Kidney epithelial cell (primary cell): ENCODE data around the gene COG3. TPM values are rescaled to one million over a fixed set of nuclear protein-coding genes. Genes with fewer than 3 reads are reported as not detected.

Experiments
- DNase-seq: peaks from one replicate; pipeline ENCODE4 v3.0.0-alpha.2; 2010; ENCODE audit warnings: low read depth
- H3K27me3 ChIP-seq: 2 replicates; pipeline ENCODE4 v1.6.0; 2011; ENCODE audit warnings: low read length; ENCODE audit not compliant: control insufficient read depth, insufficient read depth
- H3K36me3 ChIP-seq: 2 replicates; pipeline ENCODE4 v1.5.1; 2011; ENCODE audit warnings: low read length; ENCODE audit not compliant: control insufficient read depth, insufficient read depth
- H3K4me3 ChIP-seq: 2 replicates; pipeline ENCODE4 v1.5.1; 2011; ENCODE audit warnings: low read depth, mild to moderate bottlenecking, control low read depth, low read length
- total RNA-seq: library from RNA; depleted of rRNA; stranded (reverse); fragments of >200 nt; gene quantifications from 2 replicates; pipeline ENCODE4 v1.2.3, GENCODE V29; 2015
- TF ChIP-seq, protein P1 (sequence below): IDR thresholded peaks from 2 replicates; pipeline ENCODE4 v1.5.1; 2011; ENCODE audit warnings: mild to moderate bottlenecking, moderate library complexity, low read length, control low read depth, inconsistent platforms; ENCODE audit not compliant: insufficient read depth, poor library complexity, severe bottlenecking

Gene COG3
- total RNA-seq, 1 donor from 2014 or later = 32.3 TPM

DNA sequence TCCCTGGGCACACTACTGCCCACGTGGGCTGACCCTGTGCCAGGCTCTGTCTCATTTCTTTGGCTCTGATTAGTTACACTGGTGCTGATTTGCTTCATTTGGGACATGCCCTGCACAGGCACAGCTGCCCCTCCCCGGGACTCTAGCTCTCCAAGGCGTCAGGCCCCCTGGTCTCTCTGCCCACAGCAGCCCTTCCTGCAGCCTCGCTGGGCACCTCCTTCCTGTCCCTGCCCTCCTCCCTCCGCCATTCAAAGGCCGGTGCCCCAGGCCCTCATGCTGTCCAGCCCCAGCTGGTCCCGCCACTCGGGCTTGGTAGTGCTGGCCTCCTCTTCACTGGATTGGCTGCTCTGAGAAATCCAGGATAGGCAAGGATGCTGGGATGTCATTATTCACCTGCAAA is 77.7 kb downstream of the COG3 start:
- no peak for DNase-seq
- Histone ChIP-seq H3K36me3 (no peaks in the 10 kb centered on the region), H3K27me3 (no peaks in the 10 kb centered on the region), H3K4me3 (no peak overlapping the region)
- TF ChIP-seq, protein P1, sequence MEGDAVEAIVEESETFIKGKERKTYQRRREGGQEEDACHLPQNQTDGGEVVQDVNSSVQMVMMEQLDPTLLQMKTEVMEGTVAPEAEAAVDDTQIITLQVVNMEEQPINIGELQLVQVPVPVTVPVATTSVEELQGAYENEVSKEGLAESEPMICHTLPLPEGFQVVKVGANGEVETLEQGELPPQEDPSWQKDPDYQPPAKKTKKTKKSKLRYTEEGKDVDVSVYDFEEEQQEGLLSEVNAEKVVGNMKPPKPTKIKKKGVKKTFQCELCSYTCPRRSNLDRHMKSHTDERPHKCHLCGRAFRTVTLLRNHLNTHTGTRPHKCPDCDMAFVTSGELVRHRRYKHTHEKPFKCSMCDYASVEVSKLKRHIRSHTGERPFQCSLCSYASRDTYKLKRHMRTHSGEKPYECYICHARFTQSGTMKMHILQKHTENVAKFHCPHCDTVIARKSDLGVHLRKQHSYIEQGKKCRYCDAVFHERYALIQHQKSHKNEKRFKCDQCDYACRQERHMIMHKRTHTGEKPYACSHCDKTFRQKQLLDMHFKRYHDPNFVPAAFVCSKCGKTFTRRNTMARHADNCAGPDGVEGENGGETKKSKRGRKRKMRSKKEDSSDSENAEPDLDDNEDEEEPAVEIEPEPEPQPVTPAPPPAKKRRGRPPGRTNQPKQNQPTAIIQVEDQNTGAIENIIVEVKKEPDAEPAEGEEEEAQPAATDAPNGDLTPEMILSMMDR = no peak

DNA sequence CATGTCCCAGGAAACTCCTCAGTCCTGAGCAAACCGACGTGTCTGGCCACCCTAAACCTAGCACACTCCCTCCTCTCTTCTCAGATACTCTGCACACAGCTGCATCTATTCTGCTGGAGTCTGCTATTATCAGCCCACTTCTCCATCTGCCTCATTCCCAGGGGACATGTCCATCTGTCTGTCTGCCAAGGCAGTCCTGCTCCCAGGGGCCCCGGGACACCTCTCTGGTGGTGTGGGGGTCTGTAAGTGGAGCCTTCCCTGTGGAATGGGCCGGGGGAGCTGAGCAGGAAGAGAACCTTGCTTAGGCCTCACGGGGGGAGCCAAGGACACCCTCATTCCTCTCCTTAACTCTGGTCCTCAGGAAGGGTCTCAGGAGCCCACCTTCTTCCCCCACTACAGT is 78.1 kb downstream of the COG3 start:
- DNase-seq = no peak
- Histone ChIP-seq H3K36me3 (no peaks in the 10 kb centered on the region), H3K4me3 (no peak overlapping the region), H3K27me3 (no peaks in the 10 kb centered on the region)
- TF ChIP-seq, protein P1 = no peak

DNA sequence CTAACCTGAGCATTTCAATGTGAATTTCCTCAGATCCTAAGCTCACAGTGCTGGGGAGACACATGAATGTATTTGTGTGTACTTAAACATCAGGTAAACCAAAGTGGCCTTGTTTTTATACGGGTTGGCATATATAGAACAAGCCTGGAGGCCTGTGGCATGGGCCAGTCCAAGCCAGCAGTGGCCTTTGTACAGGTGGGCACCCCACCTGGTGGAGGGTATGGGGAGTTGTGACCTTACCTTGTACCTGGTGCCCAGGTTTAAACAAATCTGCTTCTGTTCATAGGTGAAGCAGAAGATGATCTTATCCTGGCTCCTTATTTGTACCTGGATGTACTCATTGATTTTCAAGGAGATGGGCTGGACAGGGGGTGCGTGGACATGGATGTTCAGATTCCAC is 79.8 kb downstream of the COG3 start:
- peaks cover 6% of the 10 kb centered on the region for H3K27me3 ChIP-seq
- no peak for DNase-seq
- no peak overlapping the region for H3K4me3 ChIP-seq
- H3K36me3 ChIP-seq = no peaks in the 10 kb centered on the region
- TF ChIP-seq, protein P1 = no peak

DNA sequence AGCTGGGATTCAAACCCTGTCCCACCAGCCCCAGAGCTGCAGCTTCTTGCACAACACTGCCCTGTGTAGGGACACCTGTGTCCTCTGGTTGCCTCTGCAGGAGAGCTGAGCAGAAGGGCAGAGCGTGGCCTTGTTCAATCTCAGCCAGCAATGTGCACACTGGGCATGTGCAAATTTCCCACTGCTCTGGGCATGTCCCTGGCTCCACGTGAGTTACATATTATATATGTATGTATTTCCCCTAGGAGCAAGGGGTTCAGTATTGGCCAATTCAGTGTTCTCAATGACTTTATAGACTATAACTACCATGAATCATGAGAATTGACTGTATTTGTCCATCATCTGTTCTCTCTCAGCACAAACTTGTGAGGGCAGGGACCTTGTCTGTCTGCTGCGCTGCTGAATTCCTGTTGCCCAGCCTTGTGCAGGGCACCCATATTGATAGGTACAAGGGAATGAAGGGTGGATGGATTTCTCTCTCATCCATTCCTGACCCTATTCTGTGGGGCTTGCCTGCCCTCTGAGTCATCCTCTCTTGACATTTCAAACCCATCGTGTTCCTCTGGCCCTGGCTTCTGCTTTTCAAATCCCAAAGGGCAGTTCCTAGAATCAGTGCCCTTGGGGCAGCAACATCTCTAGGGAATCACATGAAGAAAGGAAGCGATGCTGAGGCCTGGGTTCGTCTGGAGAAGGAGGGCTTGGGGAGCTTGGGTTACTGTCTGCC is 81.1 kb downstream of the COG3 start:
- DNase-seq = no peak
- no peaks in the 10 kb centered on the region for H3K36me3 ChIP-seq
- H3K4me3 ChIP-seq = no peak overlapping the region
- H3K27me3 ChIP-seq = peaks cover 6% of the 10 kb centered on the region
- TF ChIP-seq, protein P1 = no peak

DNA sequence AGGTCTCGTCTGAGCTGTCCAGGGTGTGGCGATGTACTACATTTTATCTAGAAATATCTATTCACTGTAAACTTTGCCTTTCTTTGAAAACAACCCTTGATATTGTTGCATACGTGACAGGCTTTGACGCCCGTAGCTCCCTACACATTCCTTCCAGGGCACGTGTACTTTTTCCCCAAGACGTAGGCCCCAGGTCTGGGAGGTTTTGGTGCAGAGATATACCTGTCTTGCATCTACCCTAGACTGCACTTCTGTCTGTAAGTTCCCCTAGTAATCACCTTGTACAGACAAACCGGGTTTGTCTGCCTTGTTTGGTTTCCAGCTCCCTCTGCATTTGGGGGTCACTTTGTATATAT is 81.6 kb downstream of the COG3 start:
- no peak overlapping the region for H3K4me3 ChIP-seq
- H3K36me3 ChIP-seq = no peaks in the 10 kb centered on the region
- DNase-seq = no peak
- TF ChIP-seq, protein P1 = no peak
- H3K27me3 ChIP-seq = peaks cover 6% of the 10 kb centered on the region

DNA sequence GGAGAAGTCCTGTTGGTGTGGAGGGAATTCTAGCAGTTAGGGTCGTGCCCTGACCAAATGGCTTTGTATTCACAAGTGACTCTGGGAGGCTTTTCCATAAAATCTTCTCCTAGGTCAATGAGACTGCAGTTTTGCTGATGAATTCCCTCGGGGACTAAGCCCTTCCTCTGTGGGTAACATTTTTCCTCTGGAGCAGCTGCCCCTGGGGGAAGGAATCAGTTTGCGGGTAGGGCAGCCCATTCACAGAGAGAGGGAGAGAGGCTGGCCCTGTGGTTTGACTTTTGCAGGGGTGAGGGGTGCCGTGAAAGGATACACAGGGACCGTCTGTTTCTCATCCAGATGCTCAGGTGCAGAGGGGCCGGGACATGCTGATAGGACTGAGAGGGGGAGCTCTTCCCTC is 83.5 kb downstream of the COG3 start:
- Histone ChIP-seq H3K36me3 (no peaks in the 10 kb centered on the region), H3K4me3 (no peak overlapping the region), H3K27me3 (peaks cover 6% of the 10 kb centered on the region)
- TF ChIP-seq, protein P1 = no peak
- DNase-seq = no peak
